Skeletal muscle cell (primary cell): ENCODE measurements around the gene DNAJC11.
"Not testable (repeated sequence)": the region's sequence is repeated elsewhere in the genome, so short reads cannot be mapped to it uniquely, and the experiment has no call there.

Source experiments
- DNase-seq: peaks from one replicate; pipeline ENCODE4 v3.0.0-alpha.2; 2010; ENCODE audit warnings: low read depth
- H3K4me3 ChIP-seq: 2 replicates; pipeline ENCODE4 v1.5.1; 2011; ENCODE audit warnings: low read depth, mild to moderate bottlenecking, control low read depth, low read length, moderate library complexity

DNAJC11 gene, protein sequence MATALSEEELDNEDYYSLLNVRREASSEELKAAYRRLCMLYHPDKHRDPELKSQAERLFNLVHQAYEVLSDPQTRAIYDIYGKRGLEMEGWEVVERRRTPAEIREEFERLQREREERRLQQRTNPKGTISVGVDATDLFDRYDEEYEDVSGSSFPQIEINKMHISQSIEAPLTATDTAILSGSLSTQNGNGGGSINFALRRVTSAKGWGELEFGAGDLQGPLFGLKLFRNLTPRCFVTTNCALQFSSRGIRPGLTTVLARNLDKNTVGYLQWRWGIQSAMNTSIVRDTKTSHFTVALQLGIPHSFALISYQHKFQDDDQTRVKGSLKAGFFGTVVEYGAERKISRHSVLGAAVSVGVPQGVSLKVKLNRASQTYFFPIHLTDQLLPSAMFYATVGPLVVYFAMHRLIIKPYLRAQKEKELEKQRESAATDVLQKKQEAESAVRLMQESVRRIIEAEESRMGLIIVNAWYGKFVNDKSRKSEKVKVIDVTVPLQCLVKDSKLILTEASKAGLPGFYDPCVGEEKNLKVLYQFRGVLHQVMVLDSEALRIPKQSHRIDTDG

DNA sequence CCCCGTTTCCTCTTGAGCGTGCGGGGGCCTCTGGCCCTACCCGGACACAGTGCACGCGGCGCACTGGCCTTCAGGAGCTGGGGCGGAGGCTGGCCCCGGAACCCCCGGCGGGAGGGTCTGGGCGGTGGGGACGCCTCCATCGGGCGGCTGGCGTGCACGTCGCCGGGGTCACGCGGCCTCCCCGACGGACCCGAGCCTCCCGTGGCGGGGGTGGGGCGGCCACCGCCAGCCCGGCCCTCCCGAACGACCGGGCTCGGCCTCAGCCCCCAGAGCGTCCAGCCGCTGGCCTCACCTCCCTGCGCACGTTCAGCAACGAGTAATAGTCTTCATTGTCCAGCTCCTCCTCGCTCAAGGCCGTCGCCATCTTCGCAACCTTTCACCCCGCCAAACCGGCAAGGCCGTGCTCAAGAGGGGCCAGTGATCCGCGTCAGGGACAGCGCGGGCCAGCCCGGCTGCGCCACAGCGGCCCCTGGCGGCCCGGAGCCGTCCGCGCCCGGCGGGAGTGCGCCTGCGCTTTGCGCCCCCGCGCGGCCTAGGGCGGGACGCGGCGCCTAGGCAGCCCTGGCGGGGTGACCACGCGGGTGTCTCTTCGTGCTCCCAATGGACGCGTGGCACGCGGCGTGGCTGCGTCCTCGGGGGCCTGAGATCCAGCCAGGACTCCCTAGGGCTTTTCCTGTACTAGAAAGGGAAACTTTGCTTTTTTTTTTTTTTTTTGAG is at the start of gene DNAJC11:
TSS of gene DNAJC11 (minus strand) at position 380 of the 717 bp plus-strand sequence. CDS start at position 364, 16 bp downstream.
- H3K4me3 ChIP-seq = peak within 1 kb of the TSS; percentile 88
- peak; percentile 68 for DNase-seq

DNA sequence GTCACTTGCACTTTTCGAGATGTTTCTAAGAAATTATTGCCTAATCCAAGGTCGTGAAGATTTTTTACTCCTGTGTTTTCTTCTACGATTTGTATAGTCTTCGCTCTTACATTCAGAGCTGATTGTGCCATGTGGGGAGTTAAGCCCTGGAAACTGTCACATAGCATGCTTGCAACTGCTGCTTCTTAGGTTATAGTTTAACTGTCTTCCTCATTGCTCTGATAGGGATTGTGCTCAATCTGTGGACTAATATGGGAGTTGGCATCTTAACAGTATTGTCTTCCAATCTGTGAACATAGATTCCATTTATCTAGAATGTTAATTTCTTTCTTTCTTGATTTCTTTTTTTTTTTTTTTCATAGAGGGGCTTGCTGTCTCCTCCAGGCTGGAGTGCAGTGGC is 48.9 kb upstream of the DNAJC11 start:
- no peak for DNase-seq

DNA sequence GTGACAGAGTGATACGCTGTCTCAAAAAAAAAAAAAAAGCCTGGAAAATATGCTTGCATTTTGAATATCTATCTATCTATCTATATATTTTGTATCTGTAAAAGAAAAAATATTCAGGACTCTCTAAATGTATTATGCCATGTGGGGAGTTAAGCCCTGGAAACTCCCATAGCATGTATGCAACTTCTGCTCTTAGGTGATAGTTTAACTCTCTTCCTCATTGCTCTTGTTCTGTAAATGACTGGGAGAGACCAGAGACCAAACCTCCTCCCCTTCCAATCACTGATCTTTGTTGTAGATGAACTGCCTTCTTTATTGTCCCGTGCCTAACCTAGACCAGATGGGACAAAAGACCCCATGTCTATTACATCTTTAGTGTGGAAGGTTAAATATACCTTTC is 46.1 kb upstream of the DNAJC11 start:
- DNase-seq = no peak
- no peak overlapping the region for H3K4me3 ChIP-seq

More for the DNA sequence above, 48.9 kb upstream of the DNAJC11 start:
- no peak overlapping the region for H3K4me3 ChIP-seq

DNA sequence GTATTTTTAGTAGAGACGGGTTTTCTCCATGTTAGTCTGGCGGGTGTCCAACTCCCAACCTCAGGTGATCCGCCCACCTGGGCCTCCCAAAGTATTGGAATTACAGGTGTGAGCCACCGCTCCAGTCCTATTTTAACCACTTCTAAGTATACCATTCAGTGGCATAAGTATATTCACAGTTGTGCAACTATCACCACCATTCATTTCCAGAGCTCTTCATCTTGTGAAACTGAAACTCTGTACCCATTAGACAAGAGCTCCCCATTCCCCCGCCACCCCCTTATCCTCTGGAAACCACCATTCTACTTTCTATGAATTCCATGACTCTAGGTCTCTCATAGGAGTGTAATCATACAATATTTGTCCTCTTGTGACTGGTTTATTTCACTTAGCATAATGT is 43.5 kb upstream of the DNAJC11 start:
- no peak overlapping the region for H3K4me3 ChIP-seq
- DNase-seq = no peak

DNA sequence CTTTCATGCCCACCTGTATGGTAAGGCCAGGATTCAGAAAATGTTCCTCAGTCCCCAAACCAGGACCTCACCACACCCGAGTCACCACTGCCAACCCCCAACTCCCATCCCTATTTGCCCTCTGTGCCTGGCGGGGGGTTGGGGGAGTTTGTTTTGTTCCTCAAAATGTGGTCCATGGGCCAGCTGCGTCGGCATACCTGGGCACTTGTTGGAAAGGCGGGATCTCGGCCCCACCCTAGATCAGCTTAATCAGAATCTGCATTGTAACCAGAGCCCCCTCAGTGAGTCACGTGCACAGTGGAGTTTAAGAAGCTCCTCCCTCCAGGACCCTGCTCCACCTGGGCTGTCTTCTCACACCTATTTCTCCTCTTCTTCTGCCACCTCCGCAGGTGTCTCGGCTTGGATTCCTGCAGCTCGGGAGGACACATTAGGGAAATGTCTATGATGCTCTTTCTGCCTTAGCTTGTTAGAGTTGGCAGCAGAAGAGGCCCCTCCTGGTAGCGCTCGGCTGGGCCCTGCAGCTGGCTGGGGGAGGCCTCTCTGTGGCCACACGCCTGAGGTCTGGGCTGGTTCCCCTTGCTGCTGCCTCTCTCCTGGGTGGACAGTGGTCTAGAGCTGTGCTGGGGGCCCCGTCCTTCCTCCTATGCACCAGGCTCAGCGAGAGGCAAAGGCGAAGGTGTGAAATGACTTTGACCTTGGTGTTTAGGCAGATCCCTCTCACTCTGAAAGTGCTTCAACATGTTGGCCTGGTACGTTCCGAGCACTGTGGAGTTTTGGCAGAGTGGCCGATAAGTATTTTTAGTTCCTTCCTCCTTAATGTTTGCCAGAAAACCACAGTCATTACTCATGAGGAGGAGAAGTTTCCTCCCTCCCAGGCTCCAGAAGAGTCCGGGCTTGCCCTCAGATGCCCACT is 41.8 kb upstream of the DNAJC11 start:
- H3K4me3 ChIP-seq = no peak overlapping the region

DNA sequence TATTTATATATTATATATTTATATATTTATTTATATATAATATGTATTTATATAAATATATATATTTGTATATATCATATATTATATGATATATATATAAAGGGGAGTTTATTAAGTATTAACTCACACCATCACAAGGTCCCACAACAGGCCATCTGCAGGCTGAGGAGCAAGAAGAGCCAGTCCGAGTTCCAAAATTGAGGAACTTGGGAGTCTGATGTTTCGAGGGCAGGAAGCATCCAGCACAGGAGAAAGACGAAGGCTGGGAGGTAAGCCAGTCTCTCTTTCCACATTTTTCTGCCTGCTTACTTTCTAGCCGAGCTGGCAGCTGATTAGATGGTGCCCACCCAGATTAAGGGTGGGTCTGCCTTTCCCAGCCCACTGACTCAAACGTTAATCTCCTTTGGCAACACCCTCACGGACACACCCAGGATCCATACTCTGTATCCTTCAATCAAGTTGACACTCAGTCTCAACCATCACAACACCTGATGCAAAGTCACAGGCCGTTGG is 41.1 kb upstream of the DNAJC11 start:
- not testable (repeated sequence) for DNase-seq, H3K4me3 ChIP-seq

More for the DNA sequence above, 41.8 kb upstream of the DNAJC11 start:
- peak; percentile 43 for DNase-seq

DNA sequence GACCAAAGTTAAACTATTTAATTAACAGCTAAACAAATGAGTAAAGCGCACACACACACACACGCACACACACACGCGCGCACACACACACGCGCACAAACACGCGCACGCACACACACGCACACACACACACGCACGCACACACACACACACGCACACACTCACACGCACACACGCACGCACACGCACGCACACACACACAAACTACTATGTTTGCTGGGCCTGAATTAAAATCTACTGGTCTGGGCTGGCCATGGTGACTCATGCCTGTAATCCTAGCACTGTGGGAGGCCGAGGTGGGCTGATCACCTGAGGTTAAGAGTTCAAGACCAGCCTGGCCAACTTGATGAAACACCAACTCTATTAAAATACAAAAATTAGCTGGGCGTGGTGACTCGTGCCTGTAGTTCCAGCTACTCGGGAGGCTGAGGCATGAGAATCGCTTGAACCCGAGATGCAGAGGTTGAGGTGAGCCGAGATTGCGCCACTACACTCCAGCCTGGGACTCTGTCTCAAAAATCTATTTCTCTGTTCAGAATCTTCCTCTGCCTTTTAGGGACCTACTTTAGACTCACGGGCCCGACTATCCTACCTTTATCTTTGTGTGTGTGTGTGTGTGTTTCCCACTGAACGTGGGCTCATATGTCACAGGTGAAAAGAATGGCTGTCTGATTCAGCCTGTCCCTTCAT is 37.5 kb upstream of the DNAJC11 start:
- DNase-seq = no peak
- H3K4me3 ChIP-seq = no peak overlapping the region

DNA sequence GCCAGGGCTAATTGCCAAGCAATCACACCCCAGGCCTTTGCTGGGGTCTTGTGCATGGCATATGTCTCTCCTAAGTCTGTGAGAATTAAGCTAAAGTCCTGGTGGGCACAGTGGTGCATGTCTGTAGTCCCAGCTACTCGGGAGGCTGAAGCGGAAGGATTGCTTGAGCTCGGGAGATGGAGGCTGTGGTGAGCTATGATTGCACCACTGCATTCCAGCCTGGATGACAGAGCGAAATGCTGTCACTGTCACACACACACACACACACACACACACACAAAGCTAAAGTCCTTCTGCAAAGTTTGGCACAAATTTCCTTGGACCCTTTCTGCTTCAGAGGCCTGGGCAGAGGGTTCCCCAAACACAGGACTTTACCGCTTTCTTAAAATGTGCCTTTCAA is 31.3 kb upstream of the DNAJC11 start:
- H3K4me3 ChIP-seq = no peak overlapping the region
- no peak for DNase-seq

DNA sequence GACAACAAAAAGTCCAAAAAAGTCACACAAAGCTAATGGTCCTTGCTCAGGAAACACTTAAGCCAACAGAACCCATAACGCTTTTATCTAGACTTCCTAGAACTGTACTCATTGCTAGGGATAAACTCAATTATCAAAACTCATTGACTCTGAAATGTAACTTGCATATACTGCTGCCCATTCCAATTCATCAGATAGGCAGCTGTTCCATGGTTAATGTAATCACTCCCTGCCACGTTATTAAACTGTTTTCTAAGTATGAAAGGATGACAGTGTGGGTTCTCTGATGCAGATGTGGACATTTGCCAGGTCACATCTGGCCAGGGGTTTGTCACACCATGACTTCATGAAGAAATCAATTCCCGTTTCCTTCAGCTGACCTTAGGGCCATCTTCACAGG is 30.3 kb upstream of the DNAJC11 start:
- no peak overlapping the region for H3K4me3 ChIP-seq
- no peak for DNase-seq

DNA sequence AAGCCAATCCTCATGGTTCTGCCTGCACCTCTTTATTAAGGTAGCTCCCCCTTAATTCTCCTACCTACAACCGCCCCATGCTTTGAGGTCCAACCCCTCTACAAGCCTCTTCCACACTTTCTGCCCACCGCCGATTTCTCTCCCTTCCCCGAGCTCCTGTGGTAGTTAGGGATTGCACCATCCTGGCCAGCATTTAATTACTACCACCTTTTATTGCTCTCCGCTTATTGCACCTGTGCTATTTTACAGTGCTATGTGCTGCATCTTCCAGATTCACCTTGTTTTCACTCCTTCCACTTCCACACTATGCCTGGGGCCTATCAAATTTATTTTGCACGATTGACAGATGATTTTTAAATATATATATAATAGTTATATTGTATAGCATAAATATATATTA is 29.3 kb upstream of the DNAJC11 start:
- no peak for DNase-seq
- no peak overlapping the region for H3K4me3 ChIP-seq

DNA sequence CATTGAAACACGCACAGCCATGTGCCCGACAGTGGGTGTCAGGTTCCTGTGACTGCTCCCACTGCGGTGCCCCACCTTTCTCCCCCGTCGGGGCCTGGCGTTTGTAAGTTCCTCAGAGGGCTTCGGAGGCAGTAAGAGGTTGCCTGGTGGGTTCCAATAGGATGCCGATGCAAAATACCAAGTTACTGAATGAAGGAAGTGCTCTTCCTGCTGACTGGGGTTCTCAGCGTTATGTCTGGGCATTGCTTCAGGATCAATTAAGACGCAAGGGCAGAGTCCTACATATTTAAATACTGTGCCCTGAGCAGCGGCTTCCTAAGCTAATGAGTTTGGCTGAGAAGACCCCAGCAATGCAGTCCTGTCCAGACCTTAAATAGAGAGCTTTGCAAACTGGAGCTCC is 28.9 kb upstream of the DNAJC11 start:
- no peak overlapping the region for H3K4me3 ChIP-seq
- DNase-seq = no peak

DNA sequence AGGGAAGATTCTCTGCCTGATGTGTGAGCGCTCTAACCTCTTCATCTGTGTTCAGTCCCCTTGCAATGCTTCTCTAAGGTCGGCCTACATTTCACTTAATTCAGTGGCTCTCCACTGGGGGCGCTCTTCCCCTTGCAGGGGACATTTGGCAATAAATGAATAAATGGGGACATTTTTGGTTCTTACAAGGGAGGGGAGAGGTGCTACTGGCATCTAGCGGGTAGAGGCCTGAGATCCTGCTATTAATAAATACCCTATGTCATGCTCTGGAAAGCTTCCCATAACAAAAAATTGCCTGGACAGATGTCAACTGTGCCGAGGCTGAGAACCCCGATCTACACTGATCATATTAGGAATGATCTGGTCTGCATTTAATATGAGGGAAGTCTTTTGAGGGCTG is 25.9 kb upstream of the DNAJC11 start:
- no peak overlapping the region for H3K4me3 ChIP-seq
- no peak for DNase-seq

DNA sequence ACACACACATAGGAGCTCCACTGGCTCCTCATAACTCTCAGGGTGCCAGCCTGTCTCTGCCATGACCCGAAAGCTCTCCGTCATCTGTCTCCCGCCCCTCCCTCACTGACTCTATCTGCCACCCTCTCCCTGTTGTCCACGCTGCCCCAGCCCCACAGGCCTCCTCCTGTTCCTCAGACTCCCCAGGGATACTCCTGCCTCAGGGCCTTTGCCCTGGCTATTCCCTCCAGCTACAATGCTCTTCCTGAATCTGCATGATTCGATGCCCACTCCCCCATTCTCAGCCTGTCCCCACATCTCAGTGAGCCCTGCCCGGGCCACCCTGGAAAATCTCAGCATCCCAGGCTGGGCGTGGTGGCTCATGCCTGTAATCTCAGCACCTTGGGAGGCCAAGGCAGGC is 24.6 kb upstream of the DNAJC11 start:
- no peak overlapping the region for H3K4me3 ChIP-seq
- DNase-seq = no peak

DNA sequence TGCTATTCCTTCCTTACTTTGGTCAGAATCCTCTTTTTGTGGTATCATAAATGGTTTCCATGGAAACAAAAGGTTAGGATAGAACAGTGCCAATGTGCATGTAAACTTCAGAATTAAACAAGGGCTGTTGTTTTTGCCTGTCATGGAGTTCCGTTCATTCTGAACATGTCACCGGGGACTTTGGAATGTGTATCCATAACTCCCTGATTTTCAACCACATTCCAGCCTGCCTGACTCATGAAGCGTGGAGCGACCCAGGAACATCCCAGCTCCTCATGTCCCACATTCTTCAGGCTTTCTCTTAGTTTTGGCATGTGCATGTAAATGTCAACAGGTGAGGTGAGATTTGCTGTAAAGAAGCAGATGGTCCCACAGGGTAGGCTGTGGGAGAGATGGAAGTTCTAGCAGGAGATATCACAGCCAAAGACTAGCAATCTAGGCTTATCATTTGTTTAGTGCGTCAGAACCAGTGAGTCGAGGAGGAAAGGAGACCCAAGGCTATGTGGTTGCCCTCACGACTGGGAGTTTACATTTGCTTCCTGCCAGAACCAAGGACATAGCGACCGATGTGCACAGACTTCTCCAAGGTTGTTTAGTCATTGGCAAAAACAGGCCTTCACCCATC is 23.0 kb upstream of the DNAJC11 start:
- no peak for DNase-seq
- no peak overlapping the region for H3K4me3 ChIP-seq

DNA sequence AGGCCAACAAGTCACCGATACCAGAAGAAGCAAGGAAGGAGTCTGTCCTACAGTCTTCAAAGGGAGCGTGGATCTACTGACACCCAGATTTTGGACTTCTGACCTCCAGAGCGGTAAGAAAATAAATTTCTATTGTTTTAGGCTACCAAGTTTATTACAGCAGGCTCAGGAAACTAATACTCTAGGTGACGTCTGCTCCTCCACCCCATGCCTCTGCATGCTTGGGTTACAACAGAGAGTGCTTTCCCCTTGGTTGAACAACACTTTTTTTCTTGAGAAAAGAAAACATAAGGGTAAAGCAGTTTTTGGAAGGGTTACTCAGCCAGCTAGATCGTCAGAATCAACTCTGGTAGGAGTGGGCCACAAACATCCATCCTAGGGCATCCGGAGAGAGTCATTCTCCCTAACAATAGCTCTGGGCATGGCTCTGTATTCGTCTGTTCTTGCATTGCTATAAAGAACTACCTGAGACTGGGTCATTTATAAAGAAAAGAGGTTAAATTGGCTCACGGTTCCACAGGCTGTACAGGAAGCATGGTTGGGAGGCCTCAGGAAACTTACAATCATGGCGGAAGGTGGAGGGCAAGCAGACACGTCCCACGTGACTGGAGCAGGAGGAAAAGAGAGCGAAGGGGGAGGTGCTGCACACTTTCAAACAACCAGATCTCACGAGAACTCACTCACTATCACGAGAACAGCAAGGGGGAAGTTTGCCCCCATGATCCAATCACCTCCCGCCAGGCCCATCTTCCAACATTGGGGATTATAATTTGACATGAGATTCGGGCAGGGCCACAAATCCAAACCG is 22.2 kb upstream of the DNAJC11 start:
- H3K4me3 ChIP-seq = no peak overlapping the region
- DNase-seq = no peak

DNA sequence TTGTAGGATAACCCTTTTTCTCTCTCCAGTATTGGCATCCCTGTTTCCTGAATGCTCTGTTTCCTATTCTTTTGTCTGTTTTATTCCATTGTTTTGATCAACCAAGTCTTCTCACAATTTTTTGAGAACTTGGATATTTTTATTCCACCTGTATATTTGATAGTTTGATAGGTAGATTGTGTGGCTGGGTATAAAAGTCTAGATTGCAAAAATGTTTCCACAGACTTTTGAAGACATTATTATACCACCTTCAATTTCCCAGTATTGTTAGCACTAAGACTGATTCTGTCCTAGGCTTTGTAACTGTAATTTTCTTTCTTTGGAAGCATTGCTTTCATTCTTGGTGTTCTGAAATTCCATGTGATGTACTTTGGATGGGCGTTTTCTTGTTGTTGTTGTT is 9.6 kb upstream of the DNAJC11 start:
- DNase-seq = no peak
- no peak overlapping the region for H3K4me3 ChIP-seq

DNA sequence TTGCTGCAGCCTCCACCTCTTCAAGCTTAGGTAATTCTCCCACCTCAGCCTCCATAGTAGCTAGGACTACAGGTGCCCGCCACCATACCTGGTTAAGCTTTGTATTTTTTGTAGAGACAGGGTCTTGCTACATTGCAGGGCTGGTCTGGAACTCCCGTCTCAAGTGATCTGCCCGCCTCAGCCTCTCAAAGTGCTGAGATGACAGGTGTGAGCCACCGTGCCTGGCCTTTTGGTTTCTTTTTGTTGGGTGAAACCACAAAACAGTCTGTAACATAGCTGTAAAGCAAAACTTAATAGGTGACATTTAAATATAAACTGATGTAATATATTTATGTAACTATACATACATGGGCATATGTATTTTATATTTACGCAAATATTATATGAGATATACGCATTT is 3.1 kb upstream of the DNAJC11 start:
- DNase-seq = no peak
- no peak overlapping the region for H3K4me3 ChIP-seq

DNA sequence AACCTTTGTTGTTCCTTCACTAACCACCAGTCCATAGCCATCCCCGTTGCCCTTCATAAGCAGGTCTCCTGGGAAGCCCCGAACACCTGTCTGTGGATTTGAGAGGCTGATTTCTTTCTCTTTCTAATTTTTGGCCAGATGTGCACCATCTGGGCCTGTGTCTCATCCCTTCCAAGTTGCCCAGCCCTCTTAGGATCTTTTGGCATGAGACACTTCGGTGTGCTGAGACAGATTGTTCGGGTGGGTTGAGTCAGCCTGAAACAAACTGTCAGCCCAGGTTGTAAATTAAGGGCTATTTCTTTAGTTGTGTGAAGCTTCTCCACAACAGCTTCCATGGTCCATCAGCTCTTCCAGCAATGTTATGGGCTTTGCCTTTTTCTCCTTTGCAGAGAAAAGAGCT is 1.4 kb upstream of the DNAJC11 start:
- DNase-seq = no peak
- no peak overlapping the region for H3K4me3 ChIP-seq
